Activated T-cell treated with anti-CD3 and anti-CD28 coated beads, Interleukin-2, amount 50 U/mL, for 1 hour (primary cell): ENCODE measurements around the gene TJP3.
A peak's percentile ranks its signal among the peaks of the same experiment; 100 is the strongest.
"Not testable (repeated sequence)": the region's sequence is repeated elsewhere in the genome, so short reads cannot be mapped to it uniquely, and the experiment has no call there.

Experiments used
- DNase-seq: peaks from one replicate; pipeline ENCODE4 v3.0.0-alpha.2; 2020

Gene TJP3

DNA sequence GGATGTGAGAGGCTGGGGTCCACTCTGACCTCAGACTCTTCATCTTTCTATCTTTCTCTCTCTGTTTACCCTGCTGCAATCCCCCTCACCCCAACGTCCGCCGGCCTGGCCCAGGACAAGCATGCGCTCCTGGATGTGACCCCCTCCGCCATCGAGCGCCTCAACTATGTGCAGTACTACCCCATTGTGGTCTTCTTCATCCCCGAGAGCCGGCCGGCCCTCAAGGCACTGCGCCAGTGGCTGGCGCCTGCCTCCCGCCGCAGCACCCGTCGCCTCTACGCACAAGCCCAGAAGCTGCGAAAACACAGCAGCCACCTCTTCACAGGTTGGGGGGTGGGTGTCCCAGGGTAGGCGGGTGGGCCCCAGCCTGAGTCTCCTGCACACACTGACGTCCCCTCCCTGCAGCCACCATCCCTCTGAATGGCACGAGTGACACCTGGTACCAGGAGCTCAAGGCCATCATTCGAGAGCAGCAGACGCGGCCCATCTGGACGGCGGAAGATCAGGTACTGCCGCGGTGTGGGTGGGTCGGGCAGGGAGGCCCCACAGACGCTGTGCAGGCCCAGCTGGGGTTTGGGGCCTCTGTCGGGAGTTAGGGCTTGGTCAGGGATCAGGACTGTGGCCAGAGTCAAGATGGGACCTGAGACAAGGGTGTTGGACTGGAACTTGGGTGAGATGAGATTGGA, 38.3 kb downstream of the TJP3 start:
- no peak for DNase-seq

DNA sequence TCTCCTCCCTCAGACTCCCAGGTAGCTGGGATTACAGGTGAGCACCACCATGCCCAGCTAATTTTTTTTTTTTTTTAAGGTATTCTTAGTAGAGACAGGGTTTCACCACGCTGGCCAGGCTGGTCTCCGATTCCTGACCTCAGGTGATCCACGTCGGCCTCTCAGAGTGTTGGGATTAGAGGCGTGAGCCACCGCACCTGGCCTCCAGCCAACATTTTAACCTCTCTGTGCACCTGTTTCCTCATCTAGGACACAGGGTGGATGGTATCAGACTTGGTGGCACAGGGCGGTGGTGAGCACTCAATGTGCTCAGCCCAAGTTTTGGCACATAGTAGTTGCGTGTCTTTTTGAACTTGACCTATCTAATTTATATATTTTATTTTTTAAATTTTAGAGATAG, 40.8 kb downstream of the TJP3 start:
- no peak for DNase-seq

DNA sequence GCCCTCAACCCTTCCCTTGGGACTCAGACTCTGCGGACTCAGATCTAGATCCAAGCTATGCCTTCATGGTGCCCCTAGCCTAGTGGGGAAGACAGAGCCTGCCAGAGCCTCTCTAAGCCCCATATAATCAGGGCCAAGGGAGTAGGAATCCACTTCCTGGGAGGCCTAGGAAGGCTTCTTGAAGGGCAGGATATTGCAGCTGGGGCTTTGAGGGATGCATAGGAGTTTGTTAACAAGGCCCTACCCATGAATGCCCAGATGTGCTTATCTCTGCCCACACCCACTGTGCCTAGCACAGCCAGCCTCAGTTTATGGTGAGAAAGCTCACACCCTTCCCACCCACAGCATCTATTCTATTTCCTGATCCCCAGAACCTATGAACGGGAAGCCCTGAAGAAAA, 42.0 kb downstream of the TJP3 start:
- DNase-seq = no peak

DNA sequence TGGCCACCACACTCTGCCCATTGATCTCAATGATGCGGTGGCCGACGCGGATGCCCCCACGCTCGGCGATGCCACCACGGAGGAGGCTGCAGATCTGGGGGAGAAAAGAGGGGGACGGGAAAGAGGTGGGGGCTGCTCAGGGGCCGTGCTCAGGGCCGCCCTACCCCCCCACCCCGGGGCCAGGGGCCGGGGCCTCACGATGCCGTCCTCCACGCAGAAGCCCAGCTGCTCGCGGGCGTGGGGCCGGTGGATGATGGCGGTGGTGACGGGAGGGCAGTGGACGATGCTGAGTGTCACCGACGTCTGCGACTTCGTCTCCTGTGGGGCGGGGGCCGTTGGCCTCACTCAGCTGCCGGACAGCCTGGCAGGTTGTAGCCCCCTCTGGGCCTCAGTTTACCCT, 43.1 kb downstream of the TJP3 start:
- DNase-seq = no peak

DNA sequence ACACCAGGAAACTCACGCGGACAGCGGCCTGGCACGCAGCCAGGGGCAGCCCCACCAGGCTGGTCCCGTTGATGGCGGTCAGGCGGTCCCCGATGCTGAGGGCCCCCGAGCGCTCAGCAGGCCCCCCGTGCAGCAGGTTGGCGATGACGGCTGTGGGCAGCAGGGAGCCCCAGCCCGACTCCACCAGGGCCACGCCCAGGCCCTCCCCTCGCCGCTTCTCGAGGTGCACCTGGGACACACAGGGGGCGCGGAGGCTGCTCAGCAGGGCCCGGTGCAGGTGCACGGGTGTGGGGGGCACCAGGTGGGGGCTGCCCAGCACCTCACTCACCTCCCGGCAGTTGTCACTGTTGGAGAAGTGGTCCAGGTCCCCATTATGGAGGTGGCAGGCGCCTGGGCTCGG, 44.3 kb downstream of the TJP3 start:
- DNase-seq = no peak

DNA sequence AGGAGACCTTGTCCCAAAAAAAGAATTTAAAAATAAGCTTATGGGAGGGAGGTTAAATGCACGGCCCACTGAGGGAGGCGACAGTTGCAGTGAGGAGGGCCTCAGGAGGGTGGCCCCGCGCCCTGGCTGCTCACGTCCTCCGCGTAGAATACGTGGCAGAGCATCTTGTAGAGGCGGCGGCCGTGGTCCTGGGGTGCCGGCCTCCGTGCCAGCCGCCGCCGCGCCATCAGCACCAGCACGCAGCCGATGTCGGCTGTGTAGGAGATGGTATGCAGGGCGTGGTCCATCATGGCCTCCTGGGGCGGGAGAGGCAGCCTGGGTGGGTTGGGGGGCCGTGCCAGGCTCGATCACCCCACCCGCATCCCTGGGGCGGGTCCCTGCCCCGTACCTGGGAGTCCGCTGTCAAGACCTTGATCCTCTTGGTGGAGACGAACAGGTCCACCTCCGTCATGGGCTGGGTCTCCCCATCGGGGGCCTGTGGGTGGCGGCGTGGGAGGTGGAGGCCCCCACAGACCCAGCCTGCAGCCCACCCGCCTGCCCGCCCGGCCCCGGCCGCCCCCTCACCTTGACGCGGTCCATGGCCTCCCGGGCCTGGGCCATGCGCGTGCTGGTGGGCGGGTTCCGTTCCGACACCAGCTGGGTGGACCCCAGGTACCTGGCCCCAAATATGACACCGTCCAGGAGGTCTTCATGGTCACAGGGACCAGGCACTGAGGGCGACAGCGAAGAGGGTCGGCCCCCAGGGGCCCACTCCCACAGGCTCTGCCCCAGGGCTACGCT, 45.6 kb downstream of the TJP3 start:
- no peak for DNase-seq

DNA sequence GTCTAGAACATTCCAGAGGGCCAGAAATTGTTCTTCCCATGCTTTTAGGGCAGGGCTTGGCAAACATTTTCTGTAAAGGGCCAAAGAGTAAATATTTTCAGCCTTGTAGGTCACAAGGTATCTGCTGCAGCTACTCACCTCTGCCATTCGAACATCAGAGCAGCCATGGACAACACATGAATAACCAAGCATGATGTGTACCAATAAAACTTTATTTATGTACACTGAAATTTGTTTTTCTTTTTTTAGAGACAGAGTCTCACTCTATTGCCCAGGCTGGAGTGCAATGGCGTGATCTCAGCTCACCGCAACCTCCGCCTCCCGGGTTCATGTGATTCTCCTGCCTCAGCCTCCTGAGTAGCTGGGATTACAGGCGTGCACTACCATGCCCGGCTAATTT, 49.5 kb downstream of the TJP3 start:
- not testable (repeated sequence) for DNase-seq

DNA sequence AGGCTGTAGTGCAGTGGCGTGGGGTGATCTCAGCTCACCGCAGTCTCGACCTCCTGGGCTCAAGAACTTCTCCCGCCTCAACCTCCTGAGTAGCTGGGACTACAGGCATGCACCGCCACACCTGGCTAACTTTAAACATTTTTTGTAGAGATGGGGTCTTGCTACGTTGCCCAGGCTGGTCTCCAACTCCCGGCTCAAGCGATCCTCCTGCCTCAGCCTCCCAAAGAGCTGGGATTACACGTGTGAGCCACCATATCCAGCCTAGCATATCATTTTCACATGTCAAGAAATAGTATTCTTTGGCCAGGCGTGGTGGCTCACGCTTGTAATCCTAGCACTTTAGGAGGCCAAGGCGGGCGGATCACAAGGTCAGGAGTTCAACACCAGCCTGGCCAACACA, 50.1 kb downstream of the TJP3 start:
- DNase-seq = not testable (repeated sequence)

DNA sequence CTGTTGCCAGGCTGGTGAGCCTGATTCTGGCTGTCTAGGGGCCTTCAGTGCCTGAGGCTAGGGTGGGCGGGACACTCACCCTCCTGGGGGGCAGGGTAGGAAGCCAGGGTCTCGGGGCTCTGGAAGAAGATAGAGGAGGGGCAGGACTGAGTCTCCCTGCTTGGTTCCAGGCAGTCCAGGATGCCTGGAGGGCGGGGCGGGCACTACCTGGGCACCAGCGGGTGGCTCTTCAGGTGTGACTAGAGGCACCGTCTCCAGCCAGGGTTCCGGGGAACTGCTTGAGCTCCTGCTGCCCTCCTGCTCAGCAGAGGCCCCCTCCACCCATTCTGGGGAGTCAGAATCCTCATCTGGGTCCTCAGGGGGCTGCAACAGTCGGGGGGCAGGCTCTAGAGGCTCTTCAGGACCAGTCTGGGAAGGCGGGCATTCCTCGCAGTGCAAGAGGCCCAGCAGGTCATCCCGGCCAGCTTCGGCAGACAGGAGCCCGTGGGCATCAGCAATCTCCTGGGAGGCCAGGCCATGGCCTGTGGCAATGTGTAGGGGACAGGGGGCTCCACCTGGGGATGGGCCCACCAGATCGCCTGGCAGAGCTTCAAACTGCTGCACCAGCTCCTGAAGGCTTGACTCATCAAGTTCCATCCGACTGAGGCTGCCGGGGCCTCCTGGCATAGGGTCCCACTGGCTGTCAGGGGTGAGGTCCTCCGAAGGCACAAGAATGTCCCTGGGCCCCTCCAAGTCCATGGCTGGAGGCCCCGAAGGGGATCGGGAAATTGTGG, 51.5 kb downstream of the TJP3 start:
- DNase-seq = no peak

DNA sequence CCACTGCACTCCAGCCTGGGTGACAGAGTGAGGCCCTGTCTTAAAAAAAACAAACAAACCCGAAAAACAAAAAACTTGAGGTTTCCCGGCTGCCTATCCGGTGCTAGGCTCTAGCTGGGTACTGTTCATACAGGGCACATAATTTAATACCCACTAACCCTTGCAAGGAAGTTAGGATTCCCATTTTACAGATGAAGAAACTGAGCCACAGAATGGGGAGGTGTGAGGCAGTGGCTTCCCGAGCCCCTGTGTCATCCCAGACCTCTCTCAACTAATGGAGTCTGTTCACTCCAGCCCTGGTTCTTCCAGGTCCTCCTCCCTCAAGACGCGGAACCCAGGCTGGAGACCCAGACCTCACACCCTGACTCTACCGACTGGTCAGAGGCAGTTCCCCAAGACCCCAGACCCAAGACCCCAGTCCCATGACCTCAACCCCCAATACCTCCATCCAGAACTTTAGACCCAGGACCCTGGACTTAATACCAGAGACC, 52.7 kb downstream of the TJP3 start:
- DNase-seq = no peak

DNA sequence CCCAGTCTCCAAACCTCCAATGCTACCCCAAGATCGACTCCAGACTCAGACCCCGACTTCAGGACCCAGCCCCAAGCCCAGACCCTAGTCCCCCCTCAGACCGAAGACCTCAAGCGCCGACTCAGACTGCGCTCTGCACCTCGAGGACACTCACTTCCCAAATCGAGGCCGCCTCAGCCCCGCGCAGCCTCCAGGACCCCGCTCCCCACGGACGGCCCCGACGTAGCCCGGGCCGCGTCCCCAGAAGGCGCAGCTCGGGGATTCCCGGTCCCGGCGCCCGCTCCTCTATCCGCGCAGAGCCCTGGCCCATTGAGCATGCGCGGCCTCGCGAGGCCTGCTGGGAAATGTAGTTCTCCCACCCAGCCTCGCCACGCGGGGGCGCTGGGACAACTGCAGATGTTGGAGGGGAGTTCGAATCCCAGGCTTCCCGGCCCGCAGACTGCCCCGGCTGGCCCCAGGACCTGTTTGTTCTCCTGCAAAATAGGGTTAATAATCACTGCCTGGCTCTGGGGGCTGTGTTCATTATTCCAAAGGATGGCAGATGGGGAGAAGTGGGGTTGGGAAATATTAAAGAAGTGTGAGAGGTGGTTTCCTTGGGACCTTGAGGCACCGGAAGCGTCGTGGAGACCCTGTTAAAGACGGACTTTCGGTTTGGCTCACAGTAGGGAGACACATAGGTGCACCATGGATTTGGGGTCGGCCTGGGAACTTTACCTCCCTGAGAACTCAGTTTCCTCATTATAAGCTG, 53.4 kb downstream of the TJP3 start, which contains the start of gene APBA3:
APBA3 (minus strand) TSS at position 311 of the 748 bp plus-strand sequence. CDS start 1,428 bp downstream, outside the sequence.
- peak; percentile 98 for DNase-seq

DNA sequence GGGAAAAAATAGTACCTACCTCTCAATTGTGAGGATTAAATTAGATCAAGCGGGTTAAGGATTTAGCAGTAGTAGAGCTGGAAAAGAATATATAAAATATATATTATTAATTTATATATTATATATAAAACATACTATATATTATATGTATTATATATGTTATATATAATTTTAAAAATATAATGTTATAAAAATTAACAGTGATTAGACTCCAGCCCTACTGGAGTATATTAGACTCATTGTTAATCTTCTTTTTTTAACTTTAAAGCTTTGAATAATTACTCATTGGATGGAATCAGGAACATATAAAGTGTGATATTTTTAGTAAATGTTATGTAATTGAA, 53.9 kb downstream of the TJP3 start:
- DNase-seq = no peak

DNA sequence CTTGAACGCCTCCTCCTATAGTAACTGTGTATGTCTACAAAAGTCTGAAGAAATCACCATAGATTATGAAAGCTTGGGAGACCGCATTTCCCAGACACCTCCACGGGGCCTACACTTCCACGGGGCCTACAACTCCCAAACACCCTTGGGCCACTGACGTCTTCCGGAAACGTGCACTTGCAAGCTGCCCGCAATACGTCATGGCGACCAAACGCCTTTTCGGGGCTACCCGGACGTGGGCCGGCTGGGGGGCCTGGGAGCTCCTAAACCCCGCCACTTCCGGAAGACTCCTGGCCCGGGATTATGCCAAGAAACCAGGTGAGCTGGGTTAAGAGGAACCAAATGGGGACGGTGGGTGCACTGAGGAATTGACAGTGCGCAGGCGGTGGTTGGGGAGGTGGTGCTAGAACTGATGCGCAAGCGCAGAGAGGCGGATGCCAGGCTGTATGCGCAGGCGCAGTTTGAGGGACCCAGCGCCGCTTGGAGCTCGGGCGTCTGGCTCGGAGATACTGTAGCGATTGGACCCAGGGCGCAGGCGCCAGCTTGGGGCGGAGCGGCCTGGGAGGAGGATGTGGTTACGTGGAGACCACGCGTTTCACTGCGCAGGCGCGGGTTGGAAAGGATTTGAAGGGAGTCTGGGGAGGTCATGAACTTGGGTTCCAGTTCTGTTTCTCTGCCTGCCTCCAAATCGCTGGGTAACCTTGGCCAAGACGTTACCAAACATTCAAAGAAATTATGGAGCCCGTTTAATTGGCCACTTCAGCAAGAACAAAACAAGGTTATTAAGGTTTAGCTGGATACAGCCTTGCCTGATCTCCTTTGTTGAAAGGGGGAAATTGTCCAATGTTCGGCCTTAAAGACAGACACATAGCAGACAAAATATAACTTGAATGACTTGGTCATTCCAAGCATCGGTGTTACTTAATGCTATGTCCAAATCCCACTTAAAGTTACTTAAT, 54.6 kb downstream of the TJP3 start, which contains the start of gene MRPL54:
MRPL54 (plus strand) TSS at position 182 of the 959 bp plus-strand sequence; CDS start at position 201, 19 bp downstream.
- peak; percentile 99 for DNase-seq

DNA sequence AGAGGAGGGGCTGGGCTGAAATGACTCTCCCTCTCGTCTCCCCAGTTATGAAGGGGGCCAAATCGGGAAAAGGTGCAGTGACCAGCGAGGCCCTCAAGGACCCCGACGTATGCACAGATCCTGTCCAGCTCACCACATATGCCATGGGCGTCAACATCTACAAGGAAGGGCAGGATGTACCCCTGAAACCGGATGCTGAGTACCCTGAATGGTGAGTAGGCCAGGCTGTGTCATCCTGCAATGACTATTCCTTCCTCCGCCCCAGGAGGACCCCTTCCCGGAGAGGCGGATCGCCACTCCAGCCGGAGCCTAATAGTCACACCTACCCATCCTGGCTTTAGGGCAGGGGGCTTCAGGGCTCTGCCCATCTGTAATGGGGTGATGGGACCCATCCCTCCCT, 56.9 kb downstream of the TJP3 start:
- DNase-seq = no peak

DNA sequence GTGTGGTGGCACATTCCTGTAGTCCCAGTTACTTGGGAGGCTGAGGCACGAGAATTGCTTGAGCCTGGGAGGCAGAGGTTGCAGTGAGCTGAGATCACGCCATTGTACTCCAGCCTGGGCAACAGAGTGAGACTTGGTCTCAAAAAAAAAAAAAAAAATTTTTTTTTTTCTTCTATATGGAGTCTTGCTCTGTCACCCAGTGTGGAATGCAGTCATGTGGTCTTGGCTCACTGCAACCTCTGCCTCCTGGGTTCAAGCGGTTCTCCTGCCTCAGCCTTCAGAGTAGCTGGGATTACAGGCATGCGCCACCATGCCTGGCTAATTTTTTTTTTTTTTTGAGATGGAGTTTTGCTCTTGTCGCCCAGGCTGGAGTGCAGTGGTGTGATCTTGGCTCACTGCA, 57.6 kb downstream of the TJP3 start:
- DNase-seq = not testable (repeated sequence)

DNA sequence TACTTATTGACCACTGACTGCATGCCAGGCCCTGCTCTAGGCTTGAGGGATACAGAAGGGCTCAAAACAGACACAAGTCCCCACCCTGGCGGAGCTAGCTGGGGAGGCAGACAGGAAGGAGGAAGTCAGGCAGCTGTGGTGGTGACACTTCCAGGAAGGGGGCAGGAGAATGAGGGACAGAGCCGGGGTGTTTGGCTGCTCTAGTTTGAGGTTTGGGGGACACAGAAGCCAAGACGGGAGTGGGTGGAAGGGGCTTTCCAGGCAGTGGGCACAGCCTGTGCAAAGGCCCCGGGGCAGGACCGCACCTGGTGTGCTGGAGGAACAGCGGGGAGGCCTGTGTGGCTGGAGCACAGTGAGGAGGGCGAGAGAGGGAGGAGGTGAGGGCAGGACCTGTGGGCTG, 58.3 kb downstream of the TJP3 start:
- no peak for DNase-seq

DNA sequence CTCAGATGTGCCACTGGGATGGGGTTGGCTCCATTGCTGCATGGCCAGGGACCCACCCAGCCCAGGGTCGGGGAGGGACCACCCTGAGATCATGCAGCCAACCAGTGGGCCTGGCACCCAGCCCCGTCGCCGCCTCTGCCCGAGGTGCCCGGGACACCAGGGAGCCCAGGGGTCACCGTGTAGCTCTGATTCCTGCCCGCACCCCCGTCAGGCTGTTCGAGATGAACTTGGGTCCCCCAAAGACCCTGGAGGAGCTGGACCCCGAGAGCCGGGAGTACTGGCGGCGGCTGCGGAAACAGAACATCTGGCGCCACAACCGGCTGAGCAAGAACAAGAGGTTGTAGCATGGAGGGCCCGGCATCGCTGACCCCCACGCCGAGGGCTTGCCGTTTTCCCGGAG, 58.9 kb downstream of the TJP3 start:
- no peak for DNase-seq

DNA sequence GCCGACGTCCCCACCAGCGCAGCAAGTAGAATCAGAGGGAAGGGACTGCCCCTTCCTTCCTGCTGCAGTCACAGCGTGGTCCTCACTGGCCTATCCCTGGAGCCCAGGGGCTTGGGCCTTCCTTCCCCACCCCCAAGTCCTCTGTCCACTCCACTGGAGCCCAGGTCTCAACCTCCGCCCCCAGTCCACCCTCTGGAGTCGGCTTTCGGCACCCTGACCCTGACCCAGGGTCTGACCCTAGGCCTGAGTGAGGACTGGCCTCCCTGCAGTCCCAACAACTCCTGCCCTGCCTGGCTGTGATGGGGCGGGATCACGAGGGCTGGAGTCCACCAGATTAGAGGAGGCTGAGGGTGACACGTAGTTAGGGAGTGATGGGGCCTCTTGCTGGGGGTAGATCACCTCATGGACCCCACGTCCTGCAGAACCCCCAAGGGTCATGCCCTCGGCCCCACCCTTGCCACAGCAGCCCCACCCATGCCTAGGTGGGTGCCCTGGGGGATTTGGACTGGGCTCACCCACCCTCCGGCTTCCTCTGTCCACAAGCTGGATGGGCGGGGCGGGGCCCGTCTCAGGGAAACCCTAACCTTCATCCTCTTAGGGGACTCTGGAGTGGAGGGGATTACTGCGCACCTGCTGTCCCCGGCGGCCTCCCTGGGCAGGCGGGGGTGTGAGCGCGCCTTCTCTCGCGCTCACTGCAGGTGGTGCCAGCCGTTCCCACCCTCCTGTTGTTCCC, 60.0 kb downstream of the TJP3 start:
- DNase-seq = no peak

DNA sequence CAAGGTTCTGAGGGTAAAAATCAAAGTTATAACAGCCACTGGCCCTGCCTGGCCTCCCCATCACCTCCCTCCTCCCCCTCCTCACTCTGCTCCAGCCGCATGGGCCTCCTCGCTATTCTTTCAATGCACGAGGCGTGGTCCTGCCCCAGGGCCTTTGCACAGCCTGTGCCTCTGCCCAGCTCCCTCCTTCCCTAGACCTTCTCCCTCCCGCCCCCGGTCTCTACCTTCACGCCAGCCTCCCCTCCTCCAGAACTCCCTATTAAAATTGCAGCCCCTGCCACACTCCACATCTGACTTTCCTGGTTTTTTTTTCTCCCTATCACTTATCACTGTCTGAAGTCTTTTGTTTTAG, 60.5 kb downstream of the TJP3 start:
- no peak for DNase-seq

DNA sequence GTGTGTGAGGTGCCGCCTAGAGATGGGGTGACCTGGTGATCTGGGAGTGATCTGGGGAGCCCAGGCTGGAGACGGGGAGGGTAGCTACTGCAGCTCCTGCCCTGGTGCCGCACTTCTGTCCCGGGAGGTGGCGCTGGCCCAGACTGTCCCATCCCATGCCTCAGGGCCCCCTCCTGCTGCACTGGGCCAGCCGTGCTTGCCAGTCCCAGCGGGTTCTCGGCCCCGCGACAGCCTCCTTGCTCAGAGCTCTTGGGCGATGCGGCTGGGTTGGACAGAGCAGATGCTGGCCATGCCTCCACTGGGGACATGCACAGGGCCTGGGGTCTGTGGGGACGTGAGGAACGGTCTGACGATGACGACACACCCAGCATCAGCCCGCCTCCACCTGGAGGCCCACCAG, 61.3 kb downstream of the TJP3 start:
- DNase-seq = no peak
